Omental fat pad (tissue), 4 donors: ENCODE results near the gene MARK1. TPM values are rescaled to one million over a fixed set of nuclear protein-coding genes. Genes with fewer than 3 reads are reported as not detected.
A peak's percentile ranks its signal among the peaks of the same experiment; 100 is the strongest.

Experiments
- ATAC-seq: fragments of 150-250 bp; one replicate; pipeline ENCODE4 v1.9.1; 2016; ENCODE audit warnings: mild to moderate bottlenecking, moderate library complexity; ENCODE audit not compliant: low FRiP score
- DNase-seq: peaks from one replicate; pipeline ENCODE4 v3.0.0-alpha.2; 2019; ENCODE audit warnings: low spot score
- total RNA-seq, 4 donors: library from RNA; depleted of rRNA; stranded (reverse); fragments of >200 nt; gene quantifications; one replicate each; pipeline ENCODE4 v1.1.0, GENCODE V29; 2016
- TF ChIP-seq, protein P1 (sequence below), 3 donors: fragments of 450-650 bp; IDR thresholded peaks; one replicate each; pipeline ENCODE4 v1.5.1; 2016 to 2017; ENCODE audit warnings: antibody characterized with exemption in 3 of 3, mild to moderate bottlenecking in 3 of 3, moderate library complexity in 2 of 3

The MARK1 gene
- total RNA-seq, 4 donors from 2014 or later, result 7.7 to 24.4 (median 9.0) TPM

DNA sequence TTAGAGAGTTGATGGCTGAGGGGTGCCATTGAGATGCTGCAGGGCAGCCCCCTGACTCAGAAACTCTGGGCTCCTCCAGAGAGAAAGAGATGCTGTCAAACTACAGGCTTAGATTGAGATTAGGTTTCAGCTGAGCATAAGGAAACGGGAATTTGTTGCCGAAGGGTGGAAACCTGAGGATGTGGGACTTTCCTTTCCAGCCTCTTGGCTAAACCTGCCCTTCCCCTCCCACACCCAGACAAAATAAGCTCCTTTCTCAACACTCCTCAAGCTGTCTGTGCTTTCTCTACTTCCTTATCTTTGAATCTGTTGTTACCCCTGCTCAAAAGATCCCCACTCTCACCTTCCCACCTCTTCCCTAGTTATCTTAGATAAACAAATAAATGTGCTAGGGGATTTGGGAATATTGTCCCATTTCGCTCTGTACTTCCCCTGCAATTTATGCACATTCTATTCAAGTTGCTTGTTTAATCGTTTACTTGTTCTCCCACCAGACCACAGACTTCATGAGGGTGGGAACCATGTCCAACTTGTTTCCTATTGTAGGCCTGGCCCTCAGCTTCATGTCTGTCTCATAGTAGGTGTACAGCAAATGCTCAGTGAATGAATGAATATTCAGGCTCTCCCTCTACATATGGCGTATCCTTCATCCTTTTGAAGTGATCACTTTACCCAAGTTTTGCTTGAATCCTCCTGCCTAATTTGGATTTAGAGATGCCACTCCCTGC lies 30.6 kb upstream of the MARK1 start:
- TF ChIP-seq, protein P1, sequence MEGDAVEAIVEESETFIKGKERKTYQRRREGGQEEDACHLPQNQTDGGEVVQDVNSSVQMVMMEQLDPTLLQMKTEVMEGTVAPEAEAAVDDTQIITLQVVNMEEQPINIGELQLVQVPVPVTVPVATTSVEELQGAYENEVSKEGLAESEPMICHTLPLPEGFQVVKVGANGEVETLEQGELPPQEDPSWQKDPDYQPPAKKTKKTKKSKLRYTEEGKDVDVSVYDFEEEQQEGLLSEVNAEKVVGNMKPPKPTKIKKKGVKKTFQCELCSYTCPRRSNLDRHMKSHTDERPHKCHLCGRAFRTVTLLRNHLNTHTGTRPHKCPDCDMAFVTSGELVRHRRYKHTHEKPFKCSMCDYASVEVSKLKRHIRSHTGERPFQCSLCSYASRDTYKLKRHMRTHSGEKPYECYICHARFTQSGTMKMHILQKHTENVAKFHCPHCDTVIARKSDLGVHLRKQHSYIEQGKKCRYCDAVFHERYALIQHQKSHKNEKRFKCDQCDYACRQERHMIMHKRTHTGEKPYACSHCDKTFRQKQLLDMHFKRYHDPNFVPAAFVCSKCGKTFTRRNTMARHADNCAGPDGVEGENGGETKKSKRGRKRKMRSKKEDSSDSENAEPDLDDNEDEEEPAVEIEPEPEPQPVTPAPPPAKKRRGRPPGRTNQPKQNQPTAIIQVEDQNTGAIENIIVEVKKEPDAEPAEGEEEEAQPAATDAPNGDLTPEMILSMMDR (IDR thresholded peaks at IDR 0.05), result no peak
- no peak for ATAC-seq
- no peak for DNase-seq

DNA sequence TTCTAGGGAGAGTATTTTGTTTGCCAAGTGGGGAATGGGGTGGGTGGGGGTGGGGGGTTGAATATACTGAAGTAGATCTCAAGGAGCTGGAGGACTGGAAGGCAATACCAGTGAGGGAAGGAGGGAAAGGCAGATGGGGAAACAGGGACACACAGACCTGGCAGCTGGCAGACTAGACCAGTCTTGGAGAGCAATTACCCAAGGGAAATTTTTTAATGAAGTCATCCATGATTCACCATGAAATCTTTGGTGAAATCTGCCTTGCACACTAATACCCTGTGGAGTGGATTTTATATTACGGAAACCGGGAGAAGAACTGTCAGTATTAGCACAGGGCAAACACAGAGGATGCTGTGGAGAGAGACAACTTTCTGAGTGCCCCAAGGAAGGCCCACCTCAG lies 29.7 kb upstream of the MARK1 start:
- ATAC-seq (peak; percentile 28), DNase-seq (no peak)
- TF ChIP-seq, protein P1 (IDR thresholded peaks at IDR 0.05), result no peak

DNA sequence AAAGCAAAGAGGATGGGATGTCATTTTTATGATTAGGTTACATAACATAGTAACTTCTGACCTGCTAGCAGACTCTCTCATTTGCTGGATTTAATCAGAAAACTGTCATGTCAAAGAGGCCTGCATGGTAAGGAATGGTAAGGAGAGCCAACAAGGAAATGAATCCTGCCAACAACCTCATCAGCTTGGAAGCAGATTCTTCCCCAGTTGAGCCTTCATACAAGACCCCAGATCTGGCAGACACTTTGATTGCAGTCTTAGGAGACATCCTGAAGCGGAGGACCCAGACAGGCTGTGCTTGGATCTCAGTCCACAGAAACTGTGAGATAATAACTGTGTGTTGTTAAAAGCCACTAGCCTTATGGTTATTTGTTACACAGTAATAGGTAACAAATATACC lies 27.6 kb upstream of the MARK1 start:
- TF ChIP-seq, protein P1 (IDR thresholded peaks at IDR 0.05), result no peak
- DNase-seq, result no peak
- ATAC-seq, result no peak

DNA sequence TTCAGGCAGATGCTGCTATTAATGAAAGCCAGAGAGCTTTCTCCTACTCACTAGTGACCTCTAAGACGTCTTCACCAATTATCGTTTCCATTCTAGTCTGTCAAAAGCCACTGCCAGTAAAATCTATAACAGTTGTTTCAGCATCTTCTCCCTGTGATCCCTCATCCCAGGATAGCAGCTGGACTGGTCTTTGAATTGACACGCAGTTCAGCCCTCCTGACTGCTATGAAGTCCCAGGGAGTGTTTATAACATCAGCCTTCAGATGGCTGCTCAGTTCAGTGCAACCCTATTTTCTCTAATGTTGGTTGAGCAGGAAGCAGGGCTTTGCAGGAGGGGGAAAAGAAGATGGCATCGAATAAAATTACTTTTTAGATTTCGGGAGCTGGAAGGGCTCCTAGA lies 23.6 kb upstream of the MARK1 start:
- TF ChIP-seq, protein P1 (IDR thresholded peaks at IDR 0.05), result no peak
- DNase-seq, result no peak
- no peak for ATAC-seq

DNA sequence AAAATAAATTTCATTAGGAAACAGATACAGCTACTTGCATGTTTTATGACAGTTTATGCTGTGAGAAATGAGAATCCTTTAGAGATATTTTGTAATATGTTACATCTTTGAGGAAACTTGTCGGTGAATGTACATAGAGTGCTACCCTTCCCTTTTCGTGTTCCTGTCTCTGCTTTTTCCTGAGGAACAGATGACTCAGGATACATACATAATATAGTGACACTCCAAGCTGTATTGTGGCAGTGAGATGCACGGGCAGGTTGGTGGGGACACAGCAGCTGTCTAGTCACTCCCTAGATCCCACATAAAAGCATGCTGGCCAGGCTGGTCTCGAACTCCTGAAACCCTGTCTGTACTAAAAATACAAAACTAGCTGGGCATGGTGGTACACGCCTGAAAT lies 20.9 kb upstream of the MARK1 start:
- TF ChIP-seq, protein P1 (IDR thresholded peaks at IDR 0.05), result no peak
- no peak for DNase-seq
- ATAC-seq, result no peak

DNA sequence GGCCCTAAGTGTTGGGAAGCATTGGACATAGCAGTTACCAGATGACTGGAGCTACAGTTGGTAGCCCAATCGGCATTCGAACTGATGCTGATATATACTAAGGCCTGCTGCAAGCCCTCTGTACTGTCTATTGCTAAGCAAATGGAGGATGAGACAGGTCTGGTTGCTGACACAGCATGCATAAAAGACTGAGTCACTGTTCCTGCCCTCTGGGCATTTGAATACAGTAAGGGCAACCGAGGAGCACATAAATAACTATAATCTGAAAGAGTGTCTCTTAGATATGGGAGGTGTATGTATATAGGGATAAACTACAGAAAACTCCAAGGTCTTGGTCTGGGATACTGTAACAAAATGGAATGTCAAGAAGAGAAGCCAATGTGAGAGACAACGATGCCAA lies 16.8 kb upstream of the MARK1 start:
- DNase-seq (no peak), ATAC-seq (no peak)
- TF ChIP-seq, protein P1 (IDR thresholded peaks at IDR 0.05), result no peak

DNA sequence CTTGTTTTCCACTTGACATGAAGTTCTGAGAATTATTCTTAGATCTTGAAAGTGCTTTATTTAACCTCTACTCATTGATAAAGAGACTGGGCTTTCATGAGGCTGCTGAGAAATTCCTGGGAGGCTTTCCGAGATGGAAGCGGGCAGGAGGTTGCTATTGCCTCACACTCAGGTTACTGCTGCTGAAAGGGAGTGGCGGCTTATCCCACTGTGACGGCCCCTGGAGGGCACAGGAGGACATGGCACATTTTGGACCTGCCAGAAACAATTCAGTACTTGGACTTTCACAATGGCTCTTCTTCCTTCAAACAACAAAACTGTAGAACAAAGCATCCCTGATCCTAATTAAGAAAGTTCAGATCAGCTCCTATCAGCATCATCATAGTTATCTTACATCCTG lies 16.2 kb upstream of the MARK1 start:
- no peak for DNase-seq
- ATAC-seq, result no peak
- TF ChIP-seq, protein P1 (IDR thresholded peaks at IDR 0.05), result no peak
